Brain microvascular endothelial cell (primary cell): Measurements from ENCODE around the gene DSC2.
"Not testable (repeated sequence)": the region's sequence is repeated elsewhere in the genome, so short reads cannot be mapped to it uniquely, and the experiment has no call there.

Experiments used
- DNase-seq: peaks from one replicate; pipeline ENCODE4 v3.0.0-alpha.2; 2020
- H3K27ac ChIP-seq: fragments of 250-450 bp; sonication (Bioruptor Pico); 2 replicates; pipeline ENCODE4 v1.5.1; 2020; ENCODE audit warnings: mild to moderate bottlenecking, moderate library complexity
- H3K27me3 ChIP-seq: fragments of 250-450 bp; sonication (Bioruptor Pico); replicated peaks from 2 replicates; pipeline ENCODE4 v1.5.1; 2020; ENCODE audit warnings: mild to moderate bottlenecking
- H3K36me3 ChIP-seq: fragments of 250-450 bp; sonication (Bioruptor Pico); replicated peaks from 2 replicates; pipeline ENCODE4 v1.5.1; 2020; ENCODE audit warnings: mild to moderate bottlenecking
- H3K4me3 ChIP-seq: 2 replicates; pipeline ENCODE4 v1.5.1; 2011; ENCODE audit warnings: low read depth, mild to moderate bottlenecking, control low read depth, low read length, moderate library complexity
- in situ Hi-C: cut with HindIII; loops from 2 replicates; pipeline ENCODE4 v1.10.0; 2017; ENCODE audit warnings: low sequenced_read_pairs, low pct_ligation_motif_present
- TF ChIP-seq, protein P1 (sequence below): IDR thresholded peaks from 2 replicates; pipeline ENCODE4 v1.5.1; 2011; ENCODE audit warnings: low read depth, mild to moderate bottlenecking, moderate library complexity, low read length, control low read depth, inconsistent platforms; ENCODE audit errors: missing control alignments

The DSC2 gene

GRCh38 chr18:31042084-31042405 is 60.2 kb downstream of the DSC2 start:
- Histone ChIP-seq H3K27ac (peak overlapping the region; percentile 63), H3K36me3 (no peaks in the 10 kb centered on the region), H3K27me3 (peaks cover 24% of the 10 kb centered on the region), H3K4me3 (peak overlapping the region; percentile 63)
- TF ChIP-seq, protein P1, sequence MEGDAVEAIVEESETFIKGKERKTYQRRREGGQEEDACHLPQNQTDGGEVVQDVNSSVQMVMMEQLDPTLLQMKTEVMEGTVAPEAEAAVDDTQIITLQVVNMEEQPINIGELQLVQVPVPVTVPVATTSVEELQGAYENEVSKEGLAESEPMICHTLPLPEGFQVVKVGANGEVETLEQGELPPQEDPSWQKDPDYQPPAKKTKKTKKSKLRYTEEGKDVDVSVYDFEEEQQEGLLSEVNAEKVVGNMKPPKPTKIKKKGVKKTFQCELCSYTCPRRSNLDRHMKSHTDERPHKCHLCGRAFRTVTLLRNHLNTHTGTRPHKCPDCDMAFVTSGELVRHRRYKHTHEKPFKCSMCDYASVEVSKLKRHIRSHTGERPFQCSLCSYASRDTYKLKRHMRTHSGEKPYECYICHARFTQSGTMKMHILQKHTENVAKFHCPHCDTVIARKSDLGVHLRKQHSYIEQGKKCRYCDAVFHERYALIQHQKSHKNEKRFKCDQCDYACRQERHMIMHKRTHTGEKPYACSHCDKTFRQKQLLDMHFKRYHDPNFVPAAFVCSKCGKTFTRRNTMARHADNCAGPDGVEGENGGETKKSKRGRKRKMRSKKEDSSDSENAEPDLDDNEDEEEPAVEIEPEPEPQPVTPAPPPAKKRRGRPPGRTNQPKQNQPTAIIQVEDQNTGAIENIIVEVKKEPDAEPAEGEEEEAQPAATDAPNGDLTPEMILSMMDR: no peak
- DNase-seq: no peak
- in situ Hi-C loops: no loop called here

- DNase-seq: no peak
- TF ChIP-seq, protein P1: no peak
- peak overlapping the region; percentile 63 for H3K4me3 ChIP-seq
- in situ Hi-C loops: no loop called here
- H3K27me3 ChIP-seq: peaks cover 24% of the 10 kb centered on the region
- H3K27ac ChIP-seq: peak overlapping the region; percentile 63
- no peaks in the 10 kb centered on the region for H3K36me3 ChIP-seq
These were observed 60.7 kb downstream of the DSC2 start for GRCh38 chr18:31041271-31042083.

GRCh38 chr18:31040686-31041270 is 61.4 kb downstream of the DSC2 start:
- peaks cover 24% of the 10 kb centered on the region for H3K27me3 ChIP-seq
- in situ Hi-C loops: no loop called here
- DNase-seq: no peak
- no peaks in the 10 kb centered on the region for H3K36me3 ChIP-seq
- H3K27ac ChIP-seq: peak overlapping the region; percentile 63
- peak overlapping the region; percentile 63 for H3K4me3 ChIP-seq
- TF ChIP-seq, protein P1: no peak

- H3K27ac ChIP-seq: peak overlapping the region; percentile 23
- peaks cover 24% of the 10 kb centered on the region for H3K27me3 ChIP-seq
- TF ChIP-seq, protein P1: no peak
- in situ Hi-C loops: no loop called here
- DNase-seq: no peak
- H3K4me3 ChIP-seq: no peak overlapping the region
- H3K36me3 ChIP-seq: no peaks in the 10 kb centered on the region
These were observed 62.8 kb downstream of the DSC2 start for GRCh38 chr18:31039426-31039825.

DNA sequence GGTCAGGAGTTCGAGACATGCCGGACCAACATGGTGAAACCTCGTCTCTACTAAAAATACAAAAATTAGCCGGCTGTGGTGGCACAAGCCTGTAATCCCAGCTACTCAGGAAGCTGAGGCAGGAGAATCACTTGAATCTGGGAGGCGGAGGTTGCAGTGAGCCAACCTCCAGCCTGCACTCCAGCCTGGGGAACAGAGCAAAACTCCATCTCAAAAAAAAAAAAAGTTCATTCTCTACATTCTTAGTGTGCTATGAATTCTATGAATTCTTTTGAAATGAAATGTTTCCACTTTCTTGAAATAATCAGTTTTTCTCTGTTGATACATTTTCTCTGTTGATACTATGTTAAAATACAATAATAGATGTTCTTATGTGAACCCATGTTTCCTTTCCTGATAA is 64.5 kb downstream of the DSC2 start:
- peak overlapping the region; percentile 6 for H3K27ac ChIP-seq
- in situ Hi-C loops, H3K36me3 ChIP-seq, H3K4me3 ChIP-seq: not testable (repeated sequence)
- H3K27me3 ChIP-seq: peaks cover 20% of the 10 kb centered on the region
- DNase-seq: peak; percentile 34

DNA sequence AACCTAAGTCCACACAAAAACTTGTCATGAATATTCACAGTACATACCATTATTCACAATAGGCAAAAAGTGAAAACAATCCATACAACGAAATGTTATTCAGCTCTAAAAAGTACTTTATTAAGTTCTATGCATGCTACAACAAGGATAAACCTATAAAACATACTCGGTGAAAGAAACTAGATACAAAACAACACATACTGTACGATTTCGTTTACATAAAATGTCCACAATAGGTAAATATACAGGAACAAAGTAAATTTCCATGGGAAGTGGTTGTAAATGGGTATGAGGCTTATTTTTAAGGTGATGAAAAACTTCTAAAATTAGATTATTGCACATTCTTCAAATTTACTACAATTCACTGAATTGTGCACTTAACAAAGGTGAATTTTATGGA is 67.7 kb downstream of the DSC2 start:
- Histone ChIP-seq H3K36me3 (no peaks in the 10 kb centered on the region), H3K4me3 (no peak overlapping the region), H3K27ac (no peak overlapping the region), H3K27me3 (no peaks in the 10 kb centered on the region)
- TF ChIP-seq, protein P1: no peak
- DNase-seq: no peak
- in situ Hi-C loops: no loop called here
